Stimulated activated CD4-positive, alpha-beta T cell treated with anti-CD3 and anti-CD28 coated beads, Interleukin-12 subunit alpha, Interleukin-12 subunit beta, amount 100 ng/mL, for 24 hours (primary cell): ENCODE results near the gene CEP290.

Source experiments
- DNase-seq, 2 experiments: peaks; one replicate each; pipeline ENCODE4 v3.0.0-alpha.2; 2020; ENCODE audit warnings: low read depth in 2 of 2

The CEP290 gene, protein sequence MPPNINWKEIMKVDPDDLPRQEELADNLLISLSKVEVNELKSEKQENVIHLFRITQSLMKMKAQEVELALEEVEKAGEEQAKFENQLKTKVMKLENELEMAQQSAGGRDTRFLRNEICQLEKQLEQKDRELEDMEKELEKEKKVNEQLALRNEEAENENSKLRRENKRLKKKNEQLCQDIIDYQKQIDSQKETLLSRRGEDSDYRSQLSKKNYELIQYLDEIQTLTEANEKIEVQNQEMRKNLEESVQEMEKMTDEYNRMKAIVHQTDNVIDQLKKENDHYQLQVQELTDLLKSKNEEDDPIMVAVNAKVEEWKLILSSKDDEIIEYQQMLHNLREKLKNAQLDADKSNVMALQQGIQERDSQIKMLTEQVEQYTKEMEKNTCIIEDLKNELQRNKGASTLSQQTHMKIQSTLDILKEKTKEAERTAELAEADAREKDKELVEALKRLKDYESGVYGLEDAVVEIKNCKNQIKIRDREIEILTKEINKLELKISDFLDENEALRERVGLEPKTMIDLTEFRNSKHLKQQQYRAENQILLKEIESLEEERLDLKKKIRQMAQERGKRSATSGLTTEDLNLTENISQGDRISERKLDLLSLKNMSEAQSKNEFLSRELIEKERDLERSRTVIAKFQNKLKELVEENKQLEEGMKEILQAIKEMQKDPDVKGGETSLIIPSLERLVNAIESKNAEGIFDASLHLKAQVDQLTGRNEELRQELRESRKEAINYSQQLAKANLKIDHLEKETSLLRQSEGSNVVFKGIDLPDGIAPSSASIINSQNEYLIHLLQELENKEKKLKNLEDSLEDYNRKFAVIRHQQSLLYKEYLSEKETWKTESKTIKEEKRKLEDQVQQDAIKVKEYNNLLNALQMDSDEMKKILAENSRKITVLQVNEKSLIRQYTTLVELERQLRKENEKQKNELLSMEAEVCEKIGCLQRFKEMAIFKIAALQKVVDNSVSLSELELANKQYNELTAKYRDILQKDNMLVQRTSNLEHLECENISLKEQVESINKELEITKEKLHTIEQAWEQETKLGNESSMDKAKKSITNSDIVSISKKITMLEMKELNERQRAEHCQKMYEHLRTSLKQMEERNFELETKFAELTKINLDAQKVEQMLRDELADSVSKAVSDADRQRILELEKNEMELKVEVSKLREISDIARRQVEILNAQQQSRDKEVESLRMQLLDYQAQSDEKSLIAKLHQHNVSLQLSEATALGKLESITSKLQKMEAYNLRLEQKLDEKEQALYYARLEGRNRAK (N-terminal part only)

DNA sequence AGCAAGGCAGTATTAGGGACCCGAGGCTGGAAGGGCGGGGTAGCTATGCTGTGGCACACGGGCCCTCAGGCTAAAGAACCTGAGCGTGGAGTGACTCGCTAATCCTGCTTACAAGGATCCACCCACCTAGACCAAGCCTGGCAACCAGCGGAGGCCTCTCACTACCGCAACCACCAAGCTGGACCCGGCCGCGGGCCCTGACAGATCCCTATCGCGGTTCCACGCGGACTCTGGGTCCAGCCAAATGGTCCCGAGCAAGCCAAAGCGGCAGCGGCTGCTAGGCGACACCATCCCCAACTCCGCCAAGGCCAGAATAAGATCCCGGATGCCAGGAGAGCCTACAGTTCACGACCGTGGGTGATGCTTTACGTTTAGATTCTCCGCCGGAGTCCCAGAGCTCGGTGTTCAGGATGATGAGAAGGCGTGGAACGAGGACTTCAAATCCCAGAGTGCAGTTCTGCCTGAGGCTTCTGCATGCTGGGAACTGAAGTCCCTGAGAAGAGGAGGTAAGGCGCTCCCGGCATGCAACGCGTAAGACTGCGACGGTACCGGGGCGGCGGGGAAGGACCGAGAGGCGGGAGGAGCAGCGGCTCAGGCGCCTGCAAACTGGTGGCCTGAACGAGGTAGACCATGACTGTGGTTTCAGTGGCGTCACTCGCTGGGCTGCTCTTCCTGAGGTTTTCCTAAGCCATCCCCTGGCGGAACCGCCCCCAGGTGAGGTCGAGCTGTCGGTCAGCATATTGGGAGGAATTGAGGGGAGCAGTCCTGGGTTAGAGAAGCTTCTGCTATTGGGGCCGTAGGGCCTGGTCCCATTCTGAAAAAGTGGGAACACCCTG is at the start of gene CEP290, which contains the start of gene TMTC3:
Gene CEP290, minus strand, starts transcription at position 315 of the 836 bp plus-strand sequence. CDS start 781 bp downstream, outside the sequence.
Gene TMTC3, plus strand, starts transcription at position 534 of the 836 bp plus-strand sequence. CDS start 6,009 bp downstream, outside the sequence.
- peak; percentile 81 to 84 for DNase-seq

DNA sequence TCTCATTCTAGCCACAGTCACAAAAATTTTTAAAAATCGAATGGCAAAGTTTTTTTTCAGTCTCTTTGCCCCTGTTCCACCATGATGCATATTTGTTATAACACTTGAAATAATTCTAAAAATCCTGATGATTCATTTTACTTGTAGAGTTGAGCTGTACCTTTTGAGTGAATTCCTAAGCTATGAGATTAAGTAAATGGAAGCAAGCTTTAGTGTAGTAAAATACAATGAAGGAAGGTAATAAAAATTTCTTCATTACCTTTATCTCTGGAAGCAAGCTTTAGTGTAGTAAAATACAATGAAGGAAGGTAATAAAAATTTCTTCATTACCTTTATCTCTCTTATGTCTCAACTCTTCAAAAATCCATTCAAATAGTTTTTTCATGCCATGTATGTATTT is 46.3 kb upstream of the CEP290 start:
- no peak for DNase-seq

DNA sequence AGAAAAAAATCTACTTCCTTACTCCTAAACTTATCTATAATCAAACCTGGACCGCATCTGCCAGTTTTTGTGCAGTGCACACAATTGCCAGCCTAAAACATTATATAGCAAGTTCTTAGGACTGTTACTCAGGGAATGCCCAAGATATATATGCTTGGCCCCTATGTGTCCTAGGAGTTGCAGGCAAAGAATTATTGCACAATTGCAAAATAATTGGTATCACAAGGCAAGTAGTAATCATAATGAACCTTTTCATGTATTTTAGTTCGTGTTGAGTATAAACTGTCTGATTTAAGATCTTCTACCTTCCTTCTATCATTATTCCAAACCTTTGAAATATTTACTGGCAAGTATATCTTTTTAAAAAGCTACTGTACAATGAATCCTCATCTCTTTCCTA is 45.7 kb upstream of the CEP290 start:
- DNase-seq: no peak

DNA sequence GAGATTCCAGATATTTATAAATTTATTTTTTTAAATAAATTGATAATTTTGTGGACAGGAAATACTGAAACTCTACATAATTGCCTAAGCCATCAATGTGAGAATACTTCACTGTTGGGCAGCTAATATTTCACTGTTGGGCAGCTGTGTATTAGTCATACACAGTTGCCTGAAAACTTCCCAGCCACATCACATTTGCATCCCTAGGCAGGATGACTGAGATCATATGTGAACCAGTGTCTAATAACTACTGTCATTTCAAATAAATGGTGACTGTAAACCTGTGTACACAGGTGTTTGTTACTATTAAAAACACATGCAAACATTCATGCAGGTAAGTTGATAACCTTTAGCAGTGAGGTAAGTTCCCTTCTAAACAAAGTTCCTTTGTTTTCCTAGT is 44.1 kb upstream of the CEP290 start:
- DNase-seq: no peak

DNA sequence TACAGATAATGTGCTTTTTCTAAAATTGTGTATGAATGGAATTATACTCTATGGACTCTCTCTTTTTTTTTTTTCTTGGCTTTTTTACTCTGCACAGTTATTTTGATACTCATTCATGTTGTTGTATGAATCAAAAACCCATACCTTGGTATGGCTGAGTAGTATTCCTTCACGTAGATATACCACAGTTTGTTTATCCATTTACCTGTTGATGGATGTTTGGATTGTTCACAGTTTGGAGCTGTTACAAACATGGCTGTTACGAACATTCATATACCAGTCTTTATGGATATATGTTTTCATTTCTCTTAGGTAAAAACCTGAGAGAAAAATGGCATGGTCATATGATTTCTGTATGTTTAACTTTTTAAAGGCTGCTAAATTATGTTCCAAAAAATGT is 43.4 kb upstream of the CEP290 start:
- no peak for DNase-seq

DNA sequence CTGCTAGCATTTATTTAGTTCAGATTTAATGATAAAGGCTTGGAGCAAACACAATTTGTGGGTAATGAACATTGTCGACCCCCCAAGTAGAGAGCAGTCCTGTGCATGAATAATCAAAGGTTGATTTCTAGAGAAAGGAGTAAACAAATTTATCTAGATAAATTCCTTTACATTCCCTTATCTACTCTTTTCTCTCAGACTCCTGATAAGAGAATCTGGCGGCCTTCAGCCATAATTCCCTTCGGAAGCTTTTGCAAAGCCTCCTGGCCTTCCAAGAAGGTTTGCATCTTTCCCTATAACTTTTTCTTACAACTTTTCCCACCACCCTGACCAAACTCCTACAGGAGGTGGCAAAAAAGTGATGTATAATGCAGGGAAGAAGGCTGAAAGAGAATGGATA is 42.3 kb upstream of the CEP290 start:
- DNase-seq: no peak

DNA sequence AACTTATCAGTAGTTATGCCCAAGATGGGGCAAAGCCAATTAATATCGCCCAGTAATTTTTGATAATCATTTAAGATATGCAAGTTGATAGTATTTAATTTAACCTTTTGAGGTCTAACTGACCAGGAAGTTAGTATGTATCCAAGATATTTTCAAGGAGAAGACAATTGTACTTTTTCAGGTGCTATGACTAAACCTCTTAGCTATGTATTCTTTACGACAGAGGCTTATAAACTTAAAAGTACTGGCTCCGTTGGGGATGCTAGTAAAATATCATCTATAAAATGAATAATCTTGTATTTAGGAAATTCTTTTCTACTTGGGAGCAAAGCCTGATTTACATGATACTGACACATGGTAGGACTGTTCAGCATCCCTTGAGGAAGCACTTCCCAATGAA is 40.5 kb upstream of the CEP290 start:
- DNase-seq: no peak

DNA sequence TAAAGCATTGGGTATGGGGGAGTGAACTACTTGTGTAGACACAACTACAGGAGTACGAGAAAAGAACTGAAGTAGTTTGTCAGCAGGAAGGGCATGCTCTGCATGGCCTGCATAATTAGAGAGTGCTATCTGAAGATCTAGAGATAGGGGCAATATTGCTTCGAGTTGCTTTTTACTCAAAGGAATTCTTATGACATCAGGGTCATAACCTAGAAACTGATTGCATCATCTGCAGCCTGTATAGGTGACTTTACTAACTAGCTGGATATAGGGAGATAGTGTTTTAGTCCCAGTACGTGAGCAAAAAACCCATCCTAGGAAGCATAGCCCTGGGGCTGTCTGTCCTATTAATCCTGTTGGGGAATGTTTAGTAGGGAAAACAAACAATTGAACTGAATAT is 40.0 kb upstream of the CEP290 start:
- DNase-seq: no peak

DNA sequence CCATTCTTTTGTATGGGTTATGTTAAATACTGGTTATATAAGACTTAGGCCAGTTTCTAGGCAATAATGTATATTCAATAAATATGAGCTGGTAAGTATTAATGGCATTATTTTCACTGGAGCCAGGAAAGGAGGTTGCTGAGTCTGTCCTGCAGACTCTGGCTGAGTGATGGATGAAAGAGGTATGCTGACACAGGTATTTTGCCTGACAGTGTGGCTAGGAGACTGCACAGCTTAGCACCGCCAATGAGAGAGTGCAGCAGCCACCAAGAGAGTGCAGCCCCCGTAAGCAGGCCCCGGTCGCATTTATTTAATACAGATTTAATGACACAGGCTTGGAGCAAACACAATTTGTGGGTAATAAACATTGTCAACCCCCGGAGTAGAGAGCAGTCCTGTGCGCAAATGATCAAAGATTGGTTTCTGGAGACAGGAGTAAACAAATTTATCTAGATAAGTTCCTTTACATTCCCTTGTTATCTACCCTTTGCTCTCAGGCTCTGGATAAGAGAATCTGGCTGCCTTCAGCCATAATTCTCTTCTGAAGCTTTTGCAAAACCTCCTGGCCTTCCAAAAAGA is 37.6 kb upstream of the CEP290 start:
- no peak for DNase-seq

DNA sequence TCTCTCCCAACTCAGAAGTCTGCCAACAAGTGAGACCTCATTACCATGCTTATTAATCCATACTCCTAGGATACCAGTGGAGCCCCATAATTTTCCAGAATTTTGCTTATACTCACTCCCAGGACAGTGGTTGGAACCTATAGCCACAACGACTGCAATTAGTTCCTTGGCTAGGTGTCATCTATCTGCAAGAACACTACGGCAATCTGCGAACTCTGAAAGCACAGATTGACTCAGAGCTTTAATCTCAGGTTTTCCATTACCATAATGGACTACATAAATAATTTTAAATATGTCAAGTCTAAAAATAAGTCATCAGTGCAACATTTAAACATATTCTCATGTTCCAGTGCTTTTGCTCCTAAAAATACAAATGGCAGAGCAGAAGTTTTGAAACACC is 33.7 kb upstream of the CEP290 start:
- DNase-seq: no peak

DNA sequence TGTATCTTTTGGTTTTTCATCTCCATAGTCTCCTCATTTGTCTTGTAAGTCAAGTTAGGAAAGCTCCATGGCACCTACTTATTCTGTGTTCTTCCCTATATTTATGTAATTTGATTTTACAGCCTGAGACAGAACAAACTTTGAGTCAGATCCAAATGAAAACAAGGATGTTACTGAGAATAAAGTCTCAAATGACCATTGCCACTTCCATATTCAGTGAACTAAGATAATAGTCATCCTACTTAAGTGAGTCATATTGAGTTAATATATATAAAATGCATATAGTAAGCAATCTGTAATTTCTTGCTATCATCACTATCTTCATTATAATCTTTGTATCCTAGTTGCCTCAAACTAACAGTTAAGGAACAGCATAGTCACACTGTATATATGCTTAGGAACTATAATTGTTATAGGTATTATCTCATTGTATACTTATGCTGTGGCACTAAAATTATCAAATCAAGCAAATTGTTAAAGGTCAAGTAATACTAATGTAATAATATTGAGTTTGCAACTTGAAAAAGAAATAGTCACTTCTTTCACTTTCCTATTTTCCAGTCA is 31.0 kb upstream of the CEP290 start:
- no peak for DNase-seq

DNA sequence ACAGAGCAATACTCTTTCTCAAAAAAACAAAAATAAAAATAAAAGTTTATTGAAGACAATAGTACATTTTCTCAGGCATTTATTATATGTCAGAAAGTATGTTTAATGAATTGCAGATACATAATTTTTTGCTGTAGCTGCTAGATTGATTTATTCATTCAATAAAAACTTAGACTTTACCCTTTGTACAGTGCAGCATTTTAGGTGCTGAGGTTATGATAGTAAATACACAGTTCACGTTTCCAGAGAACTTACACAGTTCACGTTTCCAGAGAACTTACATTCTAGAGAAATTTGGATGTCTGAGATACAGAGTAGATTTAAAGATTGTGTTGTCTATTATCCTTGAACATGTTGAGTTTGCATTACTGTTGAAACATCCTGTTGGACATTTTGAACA is 25.5 kb upstream of the CEP290 start:
- DNase-seq: no peak

DNA sequence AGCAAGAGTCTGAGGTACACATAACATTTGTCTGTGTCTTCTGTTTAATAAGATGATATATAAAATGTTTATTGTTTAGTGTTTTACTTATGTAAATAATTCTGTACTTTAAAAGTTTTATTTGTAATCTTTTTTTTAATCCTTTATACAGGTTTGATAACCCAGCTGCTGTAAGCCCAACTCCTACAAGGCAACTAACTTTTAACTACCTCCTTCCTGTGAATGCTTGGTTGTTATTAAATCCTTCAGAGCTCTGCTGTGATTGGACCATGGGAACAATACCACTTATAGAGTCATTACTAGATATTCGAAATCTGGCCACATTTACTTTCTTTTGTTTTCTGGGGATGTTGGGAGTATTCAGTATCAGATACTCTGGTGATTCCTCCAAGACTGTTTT is 24.3 kb upstream of the CEP290 start:
- no peak for DNase-seq

DNA sequence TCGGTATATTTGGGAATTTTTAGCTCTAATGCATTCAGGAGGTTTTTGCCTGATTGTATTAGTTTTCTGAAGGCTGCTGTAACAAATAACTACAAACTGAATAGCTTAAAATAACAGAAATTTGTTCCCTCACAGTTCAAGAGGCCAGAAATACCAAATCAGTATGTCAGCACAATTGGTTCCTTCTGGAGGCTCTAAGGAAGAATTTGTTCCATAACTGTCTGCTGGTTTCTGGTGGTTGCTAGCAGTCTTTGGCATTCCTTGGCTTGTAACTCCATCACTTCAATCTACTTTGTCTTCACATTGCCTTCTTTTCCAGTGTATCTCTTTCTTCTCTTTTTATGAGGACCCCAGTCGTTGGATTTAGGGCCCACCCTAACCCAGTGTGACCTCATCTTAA is 21.5 kb upstream of the CEP290 start:
- no peak for DNase-seq

DNA sequence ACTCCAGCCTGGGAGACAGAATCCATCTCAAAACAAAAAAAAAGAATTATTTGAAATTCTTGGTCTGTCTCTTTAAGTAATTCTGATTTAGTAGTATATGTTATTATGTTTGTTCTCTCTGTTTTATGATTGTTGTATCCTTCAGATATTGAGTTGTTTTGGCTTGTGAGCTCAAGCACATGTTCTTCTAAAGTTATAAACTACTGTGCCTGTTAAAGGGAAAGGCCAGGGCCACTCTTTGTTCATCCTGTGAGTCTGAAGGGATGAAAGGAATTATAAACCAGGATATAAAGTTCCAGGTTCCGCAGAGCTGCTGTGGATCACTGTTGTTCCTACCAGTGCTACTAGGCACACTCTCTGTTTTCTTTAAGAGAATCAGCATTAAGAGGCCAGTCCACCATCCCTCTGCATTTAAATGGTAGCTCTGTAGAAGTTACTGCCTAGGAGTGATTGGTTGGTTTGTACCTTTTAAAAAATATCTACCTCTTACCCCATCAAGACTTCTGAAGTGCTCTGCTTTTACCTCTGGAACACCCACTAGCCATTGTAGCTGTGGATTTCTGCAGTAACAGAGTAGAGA is 14.3 kb upstream of the CEP290 start:
- no peak for DNase-seq

DNA sequence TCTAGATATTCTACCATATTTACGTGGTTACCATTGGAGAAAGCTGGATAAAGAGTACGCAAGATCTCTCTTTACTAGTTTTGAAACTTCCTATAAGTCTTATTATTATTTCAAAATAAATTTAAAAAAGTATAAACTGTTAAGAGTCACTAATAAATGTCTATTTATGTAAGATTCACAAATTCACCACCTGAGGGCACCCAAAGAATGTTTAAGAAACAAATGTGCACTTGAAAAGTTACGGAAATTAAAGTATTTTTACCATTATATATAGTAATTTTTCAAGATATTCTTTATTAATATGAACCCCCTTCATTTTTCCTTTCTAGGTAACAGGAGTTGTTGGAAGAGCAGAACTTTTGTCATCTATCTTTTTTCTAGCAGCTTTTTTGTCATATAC is 12.1 kb upstream of the CEP290 start:
- DNase-seq: no peak

DNA sequence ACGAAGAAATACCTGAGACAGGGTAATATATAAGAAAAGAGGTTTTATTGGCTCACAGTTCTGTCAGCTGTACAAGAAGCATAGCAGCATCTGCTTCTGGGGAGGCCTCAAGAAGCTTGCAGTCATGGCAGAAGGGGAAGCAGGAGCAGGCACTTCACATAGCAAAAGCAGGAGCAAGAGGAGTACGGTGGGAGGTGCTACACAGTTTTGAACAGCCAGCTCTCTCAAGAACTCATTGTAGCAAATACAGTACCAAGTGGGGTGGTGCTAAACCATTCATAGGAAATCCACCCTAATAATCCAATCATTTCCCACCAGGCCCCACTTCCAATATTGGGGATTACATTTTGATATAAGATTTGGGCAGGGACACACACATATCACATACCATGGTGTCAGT is 8.2 kb upstream of the CEP290 start:
- no peak for DNase-seq

DNA sequence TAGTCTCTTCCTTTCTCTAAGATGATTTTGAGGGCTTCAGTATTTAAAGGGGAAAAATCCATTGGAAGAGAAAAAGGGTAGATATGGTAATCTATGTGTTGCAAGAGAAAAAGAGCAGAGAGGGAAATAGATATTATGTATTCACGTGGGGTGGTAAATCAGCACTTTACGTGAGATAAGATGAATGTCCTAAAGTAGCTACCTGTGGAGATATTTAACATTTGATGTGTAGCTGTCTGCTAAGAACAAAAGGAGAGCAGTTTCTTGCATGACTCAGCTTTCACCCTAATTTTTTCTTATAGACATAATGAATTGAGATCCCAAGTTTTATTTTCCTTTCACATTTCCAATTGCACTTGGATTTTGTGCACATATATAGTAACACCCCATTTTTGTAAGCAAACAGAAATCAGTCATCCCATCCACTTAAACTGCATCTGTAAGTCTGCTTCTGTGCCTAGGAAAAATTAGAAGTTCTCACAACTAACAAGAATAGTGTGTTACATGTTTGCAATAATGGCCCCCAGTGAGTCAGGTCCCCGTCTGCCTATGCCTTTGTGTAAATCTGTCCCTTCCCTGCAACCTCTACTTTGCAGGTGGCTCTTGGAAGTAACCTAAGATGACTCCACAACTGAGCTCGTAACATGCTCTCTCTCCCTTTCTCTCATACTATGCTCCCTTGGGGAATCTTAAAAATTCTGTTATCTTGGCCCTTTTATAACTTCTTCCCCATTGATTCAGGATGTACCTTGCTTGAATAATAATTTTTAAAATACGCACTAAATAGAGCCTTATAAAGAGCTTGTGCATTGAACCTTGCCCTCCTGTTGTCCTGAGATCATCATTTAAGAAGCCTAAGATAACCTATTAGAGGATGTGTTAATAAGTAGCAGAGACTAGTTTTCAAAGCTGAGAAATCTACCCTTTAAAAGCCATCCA is 3.9 kb upstream of the CEP290 start:
- no peak for DNase-seq
